ENCODE data around the gene GRM8.

GRM8 gene

DNA sequence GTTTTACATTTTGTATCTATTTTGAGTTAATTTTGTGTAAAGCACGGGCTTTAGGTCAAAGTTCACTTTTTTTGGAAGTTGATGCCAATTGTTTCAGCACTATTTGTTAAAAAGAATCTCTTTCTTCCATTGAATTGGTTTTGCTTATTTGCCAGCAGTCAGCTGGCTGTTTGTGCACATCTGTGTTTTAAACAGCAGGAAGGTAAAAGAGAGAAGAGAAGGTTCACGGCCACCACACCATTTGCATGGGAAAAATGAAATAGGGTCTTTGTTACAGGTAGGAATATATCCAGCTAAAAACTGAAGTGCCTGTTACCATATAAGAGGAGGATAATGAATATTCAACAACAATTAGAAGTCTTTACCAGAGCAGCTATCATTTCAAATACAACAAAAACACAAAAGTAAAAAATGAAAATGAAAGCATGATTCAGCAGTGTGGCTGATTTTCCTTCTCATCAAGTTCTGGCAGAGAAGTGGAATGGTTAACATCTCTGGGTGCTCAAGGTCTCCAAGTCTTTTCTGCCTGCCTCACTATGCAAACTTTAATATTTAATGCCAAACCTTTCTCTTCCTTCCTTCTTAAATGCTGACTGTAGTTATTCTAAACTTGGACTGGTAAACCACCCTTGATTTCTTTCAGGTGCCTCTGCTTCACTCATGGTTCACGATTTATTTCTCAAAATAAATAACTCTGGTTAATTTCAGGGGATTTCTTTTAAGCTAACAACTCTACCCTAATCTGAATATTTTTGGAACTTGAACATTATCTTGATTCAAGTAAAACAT lies 841.5 kb downstream of the GRM8 start:
- no peak for DNase-seq

DNA sequence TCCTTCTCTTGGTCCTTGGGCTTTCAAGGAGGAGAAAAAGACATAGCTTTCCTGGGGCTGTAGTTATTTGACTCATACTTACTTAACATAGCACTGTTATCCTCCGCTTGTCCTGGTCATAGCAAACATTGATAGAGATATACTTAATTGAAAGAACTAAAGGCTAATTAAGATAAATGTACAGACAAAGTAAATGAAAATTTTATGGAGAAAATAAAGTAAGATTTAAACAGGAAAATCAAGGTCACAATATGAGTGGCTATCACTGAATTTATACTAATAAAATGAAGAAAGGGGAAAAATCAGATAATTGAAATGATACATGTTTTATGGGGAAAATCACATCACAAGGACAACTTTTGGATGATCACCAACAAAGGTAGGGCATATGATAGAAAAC lies 849.7 kb downstream of the GRM8 start:
- no peak for DNase-seq

DNA sequence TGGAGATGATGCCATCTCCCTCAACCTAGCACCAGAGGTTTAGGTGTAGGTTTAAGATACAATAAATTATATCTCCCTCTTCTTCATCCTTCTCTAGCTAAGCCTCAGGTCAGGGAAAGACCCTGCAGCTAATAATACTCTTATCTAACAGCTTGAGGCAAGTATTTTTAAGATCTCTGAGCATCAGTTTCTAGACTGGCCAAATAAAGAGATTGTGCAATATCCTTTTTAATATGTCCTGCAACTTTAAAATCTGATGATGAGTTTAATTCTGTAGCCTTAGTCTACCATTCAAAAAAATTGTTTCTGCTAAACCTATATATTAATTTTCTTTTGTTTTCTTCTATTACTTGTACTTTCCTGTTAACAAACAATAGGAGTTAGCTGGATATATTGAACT lies 850.8 kb downstream of the GRM8 start:
- DNase-seq, result no peak

DNA sequence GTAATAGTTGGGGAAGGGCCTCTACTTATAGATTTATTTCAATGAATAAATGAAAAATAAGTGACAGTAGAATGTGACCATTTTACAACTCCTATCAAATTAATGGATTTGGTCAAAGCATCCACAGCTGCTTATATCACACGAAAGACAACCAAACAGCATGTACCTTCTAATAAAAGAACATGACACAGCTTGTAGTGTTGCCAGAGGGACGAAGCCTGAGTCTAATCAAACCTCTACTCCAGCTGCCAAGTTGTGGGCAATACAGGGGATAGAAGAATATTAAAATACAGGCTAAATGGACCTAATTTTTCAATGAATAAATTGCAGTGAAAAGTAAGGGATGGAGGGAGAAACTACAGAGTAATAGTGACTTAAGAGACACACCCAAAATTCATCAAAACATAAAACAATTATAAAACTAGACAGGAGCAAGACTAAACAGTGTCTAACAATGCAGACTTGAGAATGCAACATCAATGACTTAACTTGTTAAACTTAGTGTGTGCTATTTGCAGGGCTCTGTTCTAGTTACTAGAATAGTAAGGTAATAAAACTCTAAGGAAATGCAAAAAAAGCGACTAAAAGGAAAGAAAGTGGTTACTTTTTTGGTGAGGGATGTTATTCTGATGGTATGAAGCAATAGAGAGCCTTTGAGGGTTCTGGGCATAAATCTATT lies 853.8 kb downstream of the GRM8 start:
- DNase-seq, result no peak

DNA sequence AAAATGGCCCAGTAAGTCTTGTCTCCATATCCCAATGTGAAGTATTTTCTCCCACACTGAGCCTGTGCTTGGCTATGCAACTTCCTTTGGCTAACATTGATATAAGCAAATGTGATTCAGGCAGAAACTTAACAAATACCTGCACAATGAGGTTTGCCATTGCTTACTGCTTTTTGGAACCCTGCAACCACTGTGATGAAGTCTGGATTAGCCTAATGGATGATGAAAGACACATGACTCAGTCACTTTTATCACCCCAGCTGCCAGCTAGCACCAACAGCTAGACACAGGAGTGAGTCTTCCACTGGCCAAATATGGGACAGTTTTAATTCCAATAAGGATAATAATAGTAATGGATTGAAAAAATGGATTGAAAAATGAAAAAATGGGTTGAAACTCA lies 854.5 kb downstream of the GRM8 start:
- no peak for DNase-seq

DNA sequence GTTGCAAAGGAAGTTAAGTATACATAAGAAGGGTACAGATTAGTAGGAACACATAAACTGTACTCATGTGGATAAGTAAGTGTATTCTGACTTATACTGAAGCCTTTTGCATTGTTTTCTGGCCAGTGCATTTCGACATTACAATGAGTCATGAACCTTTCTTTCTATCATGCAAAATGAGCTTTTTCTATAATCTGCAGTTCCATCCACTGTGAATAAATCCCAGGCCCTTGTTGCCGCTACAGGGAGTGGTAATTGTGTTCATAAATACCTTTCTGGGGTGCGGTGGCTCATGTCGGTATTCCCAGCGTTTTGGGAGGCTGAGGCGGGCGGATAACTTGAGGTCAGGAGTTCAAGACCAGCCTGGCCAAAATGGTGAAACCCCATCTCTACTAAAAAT lies 858.3 kb downstream of the GRM8 start:
- DNase-seq, result no peak
